ENCODE measurements around the gene CHI3L2. TPM values are rescaled to one million over a fixed set of nuclear protein-coding genes. Genes with fewer than 3 reads are reported as not detected.

The CHI3L2 gene
- total and polyA plus RNA-seq, 2 experiments from 2014 or later: 0.68 TPM; not detected in 1

DNA sequence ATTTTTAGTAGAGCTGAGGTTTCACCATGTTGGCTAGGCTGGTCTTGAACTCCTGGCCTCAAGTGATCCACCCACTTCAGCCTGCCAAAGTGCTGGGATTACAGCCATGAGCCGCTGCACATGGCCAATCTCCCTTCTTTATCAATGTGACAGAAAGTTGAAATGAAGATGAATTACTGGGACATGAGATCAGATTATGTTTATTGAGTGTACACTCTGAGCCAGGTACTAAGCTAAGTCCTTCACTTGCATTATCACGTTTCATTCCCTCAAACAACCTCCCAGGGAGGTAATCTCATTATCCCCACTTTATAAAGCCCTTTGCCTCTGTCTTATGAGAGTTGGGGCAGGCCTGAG is 6.3 kb upstream of the CHI3L2 start:
- H3K36me3 Mint-ChIP-seq (ENCODE audit: low read depth): no peaks in the 10 kb centered on the region
- H3K27ac Mint-ChIP-seq: no peak overlapping the region
- H3K36me3 ChIP-seq (ENCODE audit: insufficient read depth): no peaks in the 10 kb centered on the region
- H3K9me2 ChIP-seq (ENCODE audit: insufficient read depth): peaks cover 13% of the 10 kb centered on the region; the same call in 1 of the 2 replicates
- no peaks in the 10 kb centered on the region for H3K9me3 Mint-ChIP-seq
- H2AFZ ChIP-seq: 0 out of 2 replicates have a peak overlapping the region, but pooled peaks have one; percentile 31
- H3K27me3 Mint-ChIP-seq (ENCODE audit: insufficient read depth, low read depth, poor library complexity): peaks cover 11% of the 10 kb centered on the region
- peaks cover 40% of the 10 kb centered on the region for H3K4me1 Mint-ChIP-seq
- H3K27me3 ChIP-seq (ENCODE audit: insufficient read depth): no peaks in the 10 kb centered on the region
- H4K20me1 ChIP-seq (replicated peaks; ENCODE audit: insufficient read depth): no peaks in the 10 kb centered on the region
- DNase-seq (ENCODE audit: low spot score) (no peak), ATAC-seq (no peak)
- no peak overlapping the region for H3K4me2 ChIP-seq
- H3K79me2 ChIP-seq (replicated peaks; ENCODE audit: insufficient read depth): no peaks in the 10 kb centered on the region
- H3K4me3 ChIP-seq: no peak overlapping the region
- H3K4me3 Mint-ChIP-seq: no peak overlapping the region
- TF ChIP-seq ZNF114 (CRISPR knock-in tag; IDR thresholded peaks at IDR 0.05) (no peak), STAT1 (IDR thresholded peaks at IDR 0.05; ENCODE audit: unreplicated experiment) (no peak), JUNB (IDR thresholded peaks at IDR 0.05; ENCODE audit: unreplicated experiment) (no peak), ZNF331 (CRISPR knock-in tag; IDR thresholded peaks at IDR 0.05; ENCODE audit: low read depth) (no peak), EZH2 (IDR thresholded peaks at IDR 0.05; ENCODE audit: low read depth, unreplicated experiment) (no peak)
- TF ChIP-seq, protein P1, sequence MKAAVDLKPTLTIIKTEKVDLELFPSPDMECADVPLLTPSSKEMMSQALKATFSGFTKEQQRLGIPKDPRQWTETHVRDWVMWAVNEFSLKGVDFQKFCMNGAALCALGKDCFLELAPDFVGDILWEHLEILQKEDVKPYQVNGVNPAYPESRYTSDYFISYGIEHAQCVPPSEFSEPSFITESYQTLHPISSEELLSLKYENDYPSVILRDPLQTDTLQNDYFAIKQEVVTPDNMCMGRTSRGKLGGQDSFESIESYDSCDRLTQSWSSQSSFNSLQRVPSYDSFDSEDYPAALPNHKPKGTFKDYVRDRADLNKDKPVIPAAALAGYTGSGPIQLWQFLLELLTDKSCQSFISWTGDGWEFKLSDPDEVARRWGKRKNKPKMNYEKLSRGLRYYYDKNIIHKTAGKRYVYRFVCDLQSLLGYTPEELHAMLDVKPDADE (IDR thresholded peaks at IDR 0.05): no peak
- TF ChIP-seq, protein P2, sequence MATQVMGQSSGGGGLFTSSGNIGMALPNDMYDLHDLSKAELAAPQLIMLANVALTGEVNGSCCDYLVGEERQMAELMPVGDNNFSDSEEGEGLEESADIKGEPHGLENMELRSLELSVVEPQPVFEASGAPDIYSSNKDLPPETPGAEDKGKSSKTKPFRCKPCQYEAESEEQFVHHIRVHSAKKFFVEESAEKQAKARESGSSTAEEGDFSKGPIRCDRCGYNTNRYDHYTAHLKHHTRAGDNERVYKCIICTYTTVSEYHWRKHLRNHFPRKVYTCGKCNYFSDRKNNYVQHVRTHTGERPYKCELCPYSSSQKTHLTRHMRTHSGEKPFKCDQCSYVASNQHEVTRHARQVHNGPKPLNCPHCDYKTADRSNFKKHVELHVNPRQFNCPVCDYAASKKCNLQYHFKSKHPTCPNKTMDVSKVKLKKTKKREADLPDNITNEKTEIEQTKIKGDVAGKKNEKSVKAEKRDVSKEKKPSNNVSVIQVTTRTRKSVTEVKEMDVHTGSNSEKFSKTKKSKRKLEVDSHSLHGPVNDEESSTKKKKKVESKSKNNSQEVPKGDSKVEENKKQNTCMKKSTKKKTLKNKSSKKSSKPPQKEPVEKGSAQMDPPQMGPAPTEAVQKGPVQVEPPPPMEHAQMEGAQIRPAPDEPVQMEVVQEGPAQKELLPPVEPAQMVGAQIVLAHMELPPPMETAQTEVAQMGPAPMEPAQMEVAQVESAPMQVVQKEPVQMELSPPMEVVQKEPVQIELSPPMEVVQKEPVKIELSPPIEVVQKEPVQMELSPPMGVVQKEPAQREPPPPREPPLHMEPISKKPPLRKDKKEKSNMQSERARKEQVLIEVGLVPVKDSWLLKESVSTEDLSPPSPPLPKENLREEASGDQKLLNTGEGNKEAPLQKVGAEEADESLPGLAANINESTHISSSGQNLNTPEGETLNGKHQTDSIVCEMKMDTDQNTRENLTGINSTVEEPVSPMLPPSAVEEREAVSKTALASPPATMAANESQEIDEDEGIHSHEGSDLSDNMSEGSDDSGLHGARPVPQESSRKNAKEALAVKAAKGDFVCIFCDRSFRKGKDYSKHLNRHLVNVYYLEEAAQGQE (IDR thresholded peaks at IDR 0.05; ENCODE audit: unreplicated experiment): no peak
- no peak overlapping the region for H3K27ac ChIP-seq (ENCODE audit: low read depth)
- H3F3A ChIP-seq (replicated peaks; ENCODE audit: low read depth): no peaks in the 10 kb centered on the region
- peaks cover 23% of the 10 kb centered on the region for H3K4me1 ChIP-seq (ENCODE audit: insufficient read depth)

DNA sequence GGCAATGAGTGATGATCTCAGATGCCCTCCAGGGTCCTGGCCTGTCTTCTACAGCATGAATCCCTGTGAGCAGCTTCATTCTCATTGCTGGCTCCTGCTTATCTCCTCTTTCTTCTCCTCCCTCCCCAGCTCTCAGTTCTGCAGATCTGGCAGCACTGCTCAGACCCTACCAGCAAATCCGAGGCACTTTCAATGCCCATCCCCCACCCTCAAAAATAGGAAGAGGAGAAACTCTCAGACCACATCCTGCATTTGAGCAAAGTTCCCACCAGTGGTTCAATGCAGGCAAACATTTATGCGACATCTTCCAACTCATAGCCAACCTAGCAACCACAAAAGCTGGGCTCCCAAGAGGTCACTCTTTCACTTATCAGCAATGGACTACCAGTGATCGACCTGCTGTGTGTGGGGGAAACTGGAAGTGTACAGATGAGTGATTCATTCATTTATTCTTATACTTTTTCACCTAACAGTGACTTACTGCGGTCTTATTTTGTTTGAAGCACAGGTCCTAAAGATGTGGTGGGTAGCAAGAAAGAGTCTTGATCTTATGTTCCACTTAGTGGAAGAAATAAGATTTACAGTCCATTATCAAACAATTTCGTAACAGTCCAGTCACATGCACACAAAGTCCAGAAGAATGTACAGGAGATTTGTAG is 5.8 kb upstream of the CHI3L2 start:
- ATAC-seq: no peak
- Histone ChIP-seq H3K36me3 (ENCODE audit: insufficient read depth) (no peaks in the 10 kb centered on the region), H4K20me1 (replicated peaks; ENCODE audit: insufficient read depth) (no peaks in the 10 kb centered on the region), H3F3A (replicated peaks; ENCODE audit: low read depth) (no peaks in the 10 kb centered on the region), H3K79me2 (replicated peaks; ENCODE audit: insufficient read depth) (no peaks in the 10 kb centered on the region), H3K27ac (ENCODE audit: low read depth) (no peak overlapping the region), H2AFZ (peak overlapping the region; percentile 31), H3K4me2 (no peak overlapping the region), H3K9me2 (ENCODE audit: insufficient read depth) (peaks cover 13% of the 10 kb centered on the region; the same call in 1 of the 2 replicates), H3K27me3 (ENCODE audit: insufficient read depth) (no peaks in the 10 kb centered on the region), H3K4me1 (ENCODE audit: insufficient read depth) (peaks cover 23% of the 10 kb centered on the region), H3K4me3 (no peak overlapping the region)
- Mint-ChIP-seq H3K4me1 (peaks cover 40% of the 10 kb centered on the region), H3K27ac (no peak overlapping the region), H3K27me3 (ENCODE audit: insufficient read depth, low read depth, poor library complexity) (peaks cover 12% of the 10 kb centered on the region), H3K9me3 (no peaks in the 10 kb centered on the region), H3K36me3 (ENCODE audit: low read depth) (no peaks in the 10 kb centered on the region), H3K4me3 (no peak overlapping the region; the same call in 2 of the 3 replicates)
- no peak for DNase-seq (ENCODE audit: low spot score)
- TF ChIP-seq, protein P2 (IDR thresholded peaks at IDR 0.05; ENCODE audit: unreplicated experiment): no peak
- TF ChIP-seq JUNB (IDR thresholded peaks at IDR 0.05; ENCODE audit: unreplicated experiment) (no peak), CREB1 (CRISPR knock-in tag; IDR thresholded peaks at IDR 0.05; ENCODE audit: low read depth) (no peak), STAT1 (IDR thresholded peaks at IDR 0.05; ENCODE audit: unreplicated experiment) (no peak), ZNF114 (CRISPR knock-in tag; IDR thresholded peaks at IDR 0.05) (no peak)

Measured in GM23338 (cell line).